K562 (cell line): ENCODE measurements around the gene TMBIM4. TPM values are rescaled to one million over a fixed set of nuclear protein-coding genes. Genes with fewer than 3 reads are reported as not detected.

Experiments used
- ATAC-seq: fragments of 200-7000 bp; cut with Tn5 transposase; 3 replicates; pipeline ENCODE4 v1.9.1; 2020; ENCODE audit warnings: moderate library complexity
- BruUV-seq: library from RNA; stranded (reverse); fragments of 400-500 nt; replicated peaks from 2 replicates; lab custom pipeline; 2021; lab: Mats Ljungman, UMichigan
- CTCF ChIA-PET: fragments of 300-600 bp; formaldehyde crosslinking; extraction: SDS; loops from one replicate; lab custom pipeline; 2021; ENCODE audit warnings: low intra/inter-chr PET ratio; lab: Yijun Ruan, JAX
- POLR2A ChIA-PET: fragments of 300-600, 350-650 bp; sonication (Branson Sonifier 250); formaldehyde crosslinking; extraction: SDS; loops from one replicate; lab custom pipeline; 2021; ENCODE audit warnings: antibody characterized with exemption, inconsistent platforms; lab: Yijun Ruan, JAX
- DNase-seq, 4 experiments: peaks; one replicate each; pipeline versions ENCODE4 v3.0.0 to v3.0.0-alpha.2; 2011 to 2018; ENCODE audit warnings: low spot score in 3 of 4, mixed read lengths in 3 of 4; ENCODE audit errors: extremely low read depth in 1 of 4
- FAIRE-seq: peaks from 2 replicates; lab custom pipeline; 2011; peaks lifted over from hg19 to GRCh38; lab: Jason Lieb, UNC
- H2AFZ ChIP-seq: 2 replicates; pipeline ENCODE4 v1.6.0; 2011; ENCODE audit warnings: low read depth, low read length, control low read depth, inconsistent platforms
- H3K27ac ChIP-seq: fragments of 200-600 bp; 3 replicates; pipeline ENCODE4 v1.8.0; 2011; ENCODE audit warnings: low read depth, mild to moderate bottlenecking, control low read depth, inconsistent platforms, low read length, moderate library complexity, mixed read lengths; ENCODE audit errors: extremely low read depth
- H3K27me3 ChIP-seq, 2 experiments: fragments of 300-600 bp in 1 of 2; 2 replicates in 1 of 2; 3 replicates in 1 of 2; pipeline versions ENCODE4 v1.6.0 to v1.8.0; 2011; ENCODE audit warnings: inconsistent platforms in 2 of 2, low read length in 2 of 2, mild to moderate bottlenecking in 1 of 2, mixed read lengths in 1 of 2, moderate library complexity in 1 of 2; ENCODE audit not compliant: control insufficient read depth in 2 of 2, insufficient read depth in 2 of 2
- H3K36me3 ChIP-seq: fragments of 300-600 bp; 3 replicates; pipeline ENCODE4 v1.8.0; 2011; ENCODE audit warnings: mild to moderate bottlenecking, low read length, inconsistent platforms; ENCODE audit not compliant: control insufficient read depth, insufficient read depth
- H3K4me1 ChIP-seq, 2 experiments: fragments of 200-600 bp in 1 of 2; replicated peaks in 1 of 2; 2 replicates in 1 of 2; 3 replicates in 1 of 2; pipeline versions ENCODE4 v1.5.1 to v1.8.0; 2011; ENCODE audit warnings: inconsistent platforms in 2 of 2, low read length in 2 of 2, mild to moderate bottlenecking in 1 of 2, mixed read lengths in 1 of 2, moderate library complexity in 1 of 2; ENCODE audit not compliant: control insufficient read depth in 2 of 2, insufficient read depth in 2 of 2
- H3K4me2 ChIP-seq: 2 replicates; pipeline ENCODE4 v1.6.1; 2011; ENCODE audit warnings: low read length, control low read depth, inconsistent platforms, mixed read lengths; ENCODE audit not compliant: insufficient read depth
- H3K4me3 ChIP-seq: fragments of 200-600 bp; sonication (generic), shearing (Covaris generic); 2 replicates; pipeline ENCODE4 v1.5.1; 2016; ENCODE audit warnings: control low read depth, inconsistent platforms
- H3K79me2 ChIP-seq: fragments of 200-600 bp; 3 replicates; pipeline ENCODE4 v1.8.0; 2011; ENCODE audit warnings: low read length, inconsistent platforms; ENCODE audit not compliant: control insufficient read depth, insufficient read depth
- H3K9ac ChIP-seq, 2 experiments: 2 replicates each; pipeline versions ENCODE4 v1.6.0 to v1.6.1; 2011; ENCODE audit warnings: low read depth in 2 of 2, low read length in 2 of 2, control low read depth in 1 of 2, inconsistent platforms in 1 of 2, mild to moderate bottlenecking in 1 of 2, mixed read lengths in 1 of 2; ENCODE audit not compliant: insufficient read depth in 1 of 2
- H3K9me1 ChIP-seq: one replicate; pipeline ENCODE4 v1.6.0; 2011; ENCODE audit warnings: inconsistent platforms, mild to moderate bottlenecking, low read length, moderate library complexity; ENCODE audit not compliant: control insufficient read depth, insufficient read depth
- H3K9me3 ChIP-seq: replicated peaks from 2 replicates; pipeline ENCODE4 v1.5.1; 2011; ENCODE audit warnings: low read depth, low read length, inconsistent platforms; ENCODE audit not compliant: control insufficient read depth, insufficient read depth
- H4K20me1 ChIP-seq: replicated peaks from 2 replicates; pipeline ENCODE4 v1.6.1; 2011; ENCODE audit warnings: low read length, inconsistent platforms, mixed read lengths; ENCODE audit not compliant: control insufficient read depth, insufficient read depth
- CEBPG ChIP-seq, 3 experiments: fragments of 200-800 bp in 1 of 3; sonication (Bioruptor generic) in 1 of 3; sonication (generic) in 1 of 3; formaldehyde crosslinking in 1 of 3; IDR thresholded peaks in 2 of 3; conservative IDR thresholded peaks in 1 of 3; 2 replicates each; pipeline versions ENCODE4 v1.6.1 to v1.8.0; 2016 to 2022; ENCODE audit warnings: missing compliant biosample characterization in 2 of 3, missing genetic modification characterization in 2 of 3, mild to moderate bottlenecking in 1 of 3, missing genetic modification reagents in 1 of 3
- COPS2 ChIP-seq: fragments of 450-650 bp; conservative IDR thresholded peaks from 2 replicates; pipeline ENCODE4 v1.6.1; 2016; ENCODE audit warnings: mild to moderate bottlenecking, moderate library complexity
- CXXC5 ChIP-seq: fragments of 250-450 bp; sonication (Bioruptor Pico); IDR thresholded peaks from 2 replicates; pipeline ENCODE4 v1.8.0; 2022; ENCODE audit warnings: inconsistent platforms, mild to moderate bottlenecking, moderate library complexity
- E4F1 ChIP-seq: fragments of 250-450 bp; sonication (Bioruptor Pico); IDR thresholded peaks from 2 replicates; pipeline ENCODE4 v1.5.0; 2021; ENCODE audit warnings: mild to moderate bottlenecking, borderline replicate concordance
- HNRNPK ChIP-seq: fragments of 200-400 bp; formaldehyde crosslinking; IDR thresholded peaks from one replicate; pipeline ENCODE4 v1.6.1; 2018; ENCODE audit warnings: mild to moderate bottlenecking, low read depth, low read length; ENCODE audit not compliant: poor library complexity, severe bottlenecking
- PKNOX1 ChIP-seq: fragments of 450-650 bp; IDR thresholded peaks from 2 replicates; pipeline ENCODE4 v1.6.1; 2016
- PURB ChIP-seq: sonication (generic); formaldehyde crosslinking; IDR thresholded peaks from 2 replicates; pipeline ENCODE4 v1.9.0; 2021; ENCODE audit warnings: low read depth, mild to moderate bottlenecking, missing genetic modification reagents
- THRA ChIP-seq: fragments of 450-650 bp; IDR thresholded peaks from 2 replicates; pipeline ENCODE4 v1.6.1; 2017; ENCODE audit warnings: mild to moderate bottlenecking, moderate library complexity
- XRCC5 ChIP-seq: fragments of 200-400 bp; formaldehyde crosslinking; IDR thresholded peaks from 2 replicates; pipeline ENCODE4 v1.6.1; 2017; ENCODE audit warnings: low read depth, mild to moderate bottlenecking, low read length
- ZNF717 ChIP-seq: fragments of 250-450 bp; sonication (Bioruptor Pico); IDR thresholded peaks from 2 replicates; pipeline ENCODE4 v1.5.0; 2021
- ZNF79 ChIP-seq: fragments of 250-450 bp; sonication (Bioruptor Pico); IDR thresholded peaks from 2 replicates; pipeline ENCODE4 v1.4.0; 2020; ENCODE audit warnings: low read depth, mild to moderate bottlenecking, moderate library complexity
- whole genome bisulfite sequencing: fragments of 100-300 bp; shearing (Covaris generic); methylation state at CpG from one replicate; pipeline ENCODE4 v1.1.6; 2016; ENCODE audit warnings: low coverage, mixed read lengths; ENCODE audit not compliant: insufficient coverage; ENCODE audit errors: missing lambda C conversion rate; 5-methylcytosine and 5-hydroxymethylcytosine counted together
- in situ Hi-C: fragments of 300-500 bp; cut with MboI; formaldehyde crosslinking; loops from 4 replicates; pipeline ENCODE4 v1.15.0; 2018; ENCODE audit warnings: inconsistent platforms, mixed read lengths
- intact Hi-C: fragments of 100-400 bp; cut with micrococcal nuclease; formaldehyde crosslinking; loops from 2 replicates; pipeline ENCODE4 v1.14.2; 2022
- polyA plus RNA-seq, 8 experiments: library from polyadenylated mRNA; depleted of rRNA in 4 of 8; stranded (reverse) in 5 of 8; unstranded in 3 of 8; fragments of >200 nt; fragmentation: Nextera tagmentation in 2 of 8; fragmentation: Illumina TruSeq in 1 of 8; extraction: Ambion mirVana in 2 of 8; extraction: Trizol in 1 of 8; gene quantifications; 2 replicates each; pipeline versions ENCODE4 v1.2.1 to v1.2.3, GENCODE V29; 2011 to 2014; ENCODE audit warnings: inconsistent platforms in 1 of 8, missing spikeins in 1 of 8
- total RNA-seq, 7 experiments: library from RNA; depleted of rRNA in 6 of 7; stranded (reverse); fragments of >200 nt in 6 of 7; fragmentation: Illumina TruSeq in 2 of 7; extraction: Trizol in 2 of 7; gene quantifications; 2 replicates each; pipeline versions ENCODE4 v1.2.1 to v1.2.3, GENCODE V29; 2011 to 2021; ENCODE audit warnings: low replicate concordance in 1 of 7
- TF ChIP-seq, protein P1 (sequence below), 2 experiments: fragments of 200-800 bp in 1 of 2; sonication (Bioruptor generic) in 1 of 2; sonication (generic) in 1 of 2; formaldehyde crosslinking in 1 of 2; IDR thresholded peaks in 1 of 2; conservative IDR thresholded peaks in 1 of 2; 2 replicates each; pipeline versions ENCODE4 v1.5.0 to v1.6.1; 2016 to 2020; ENCODE audit warnings: missing compliant biosample characterization in 1 of 2, missing genetic modification characterization in 1 of 2, missing genetic modification reagents in 1 of 2
- TF ChIP-seq, protein P2 (sequence below): fragments of 250-450 bp; sonication (Bioruptor Pico); IDR thresholded peaks from 2 replicates; pipeline ENCODE4 v1.4.0; 2020; ENCODE audit warnings: mild to moderate bottlenecking, moderate library complexity

The TMBIM4 gene
- total and polyA plus RNA-seq, 9 of the 15 experiments (the other 6 are each of a cell fraction or from before 2014, with no cell fraction given): 18.6 to 272 (median 50.0) TPM

DNA sequence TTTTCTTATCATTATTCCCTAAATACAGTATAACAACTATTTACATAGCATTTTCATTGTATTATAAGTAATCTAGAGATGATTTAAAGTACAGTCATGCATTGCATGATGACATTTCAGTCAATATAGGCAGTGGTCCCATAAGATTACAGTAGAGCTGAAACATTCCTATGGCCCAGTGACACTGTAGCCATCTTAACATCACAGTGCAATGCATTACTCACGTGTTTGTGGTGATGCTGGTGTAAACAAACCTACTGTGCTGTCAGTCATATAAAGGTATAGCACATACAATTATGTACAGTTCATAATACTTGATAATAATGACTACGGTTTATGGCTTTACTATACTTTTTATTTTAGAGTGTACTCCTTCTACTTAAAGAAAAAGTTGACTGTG lies 52.6 kb downstream of the TMBIM4 start:
- no peaks in the 10 kb centered on the region for H3K79me2 ChIP-seq
- no peak overlapping the region for H3K4me3 ChIP-seq
- no peaks in the 10 kb centered on the region for H3K9me3 ChIP-seq
- no peaks in the 10 kb centered on the region for H3K9me1 ChIP-seq
- no peak overlapping the region for H3K27ac ChIP-seq
- no peaks in the 10 kb centered on the region for H4K20me1 ChIP-seq
- H3K9ac ChIP-seq: no peak overlapping the region
- no peak for DNase-seq
- BruUV-seq: no TSS peak
- WGBS: 30% methylated on average over 2 of the region's 2 CpGs
- ATAC-seq: no peak
- ChIA-PET CTCF (no interaction called here), POLR2A (no interaction called here)
- no peaks in the 10 kb centered on the region for H3K27me3 ChIP-seq
- H3K4me2 ChIP-seq: no peak overlapping the region
- no peaks in the 10 kb centered on the region for H3K4me1 ChIP-seq
- H3K36me3 ChIP-seq: peaks cover 13% of the 10 kb centered on the region; the same call in 1 of the 3 replicates
- in situ Hi-C loops: no loop called here
- H2AFZ ChIP-seq: no peak overlapping the region
- intact Hi-C loops: no loop called here
- FAIRE-seq: no peak
- TF ChIP-seq, protein P1, sequence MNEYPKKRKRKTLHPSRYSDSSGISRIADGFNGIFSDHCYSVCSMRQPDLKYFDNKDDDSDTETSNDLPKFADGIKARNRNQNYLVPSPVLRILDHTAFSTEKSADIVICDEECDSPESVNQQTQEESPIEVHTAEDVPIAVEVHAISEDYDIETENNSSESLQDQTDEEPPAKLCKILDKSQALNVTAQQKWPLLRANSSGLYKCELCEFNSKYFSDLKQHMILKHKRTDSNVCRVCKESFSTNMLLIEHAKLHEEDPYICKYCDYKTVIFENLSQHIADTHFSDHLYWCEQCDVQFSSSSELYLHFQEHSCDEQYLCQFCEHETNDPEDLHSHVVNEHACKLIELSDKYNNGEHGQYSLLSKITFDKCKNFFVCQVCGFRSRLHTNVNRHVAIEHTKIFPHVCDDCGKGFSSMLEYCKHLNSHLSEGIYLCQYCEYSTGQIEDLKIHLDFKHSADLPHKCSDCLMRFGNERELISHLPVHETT (CRISPR knock-in tag; conservative IDR thresholded peaks at IDR 0.05 in 1 of 2, IDR thresholded peaks at IDR 0.05 in 1 of 2): no peak
- TF ChIP-seq, protein P2, sequence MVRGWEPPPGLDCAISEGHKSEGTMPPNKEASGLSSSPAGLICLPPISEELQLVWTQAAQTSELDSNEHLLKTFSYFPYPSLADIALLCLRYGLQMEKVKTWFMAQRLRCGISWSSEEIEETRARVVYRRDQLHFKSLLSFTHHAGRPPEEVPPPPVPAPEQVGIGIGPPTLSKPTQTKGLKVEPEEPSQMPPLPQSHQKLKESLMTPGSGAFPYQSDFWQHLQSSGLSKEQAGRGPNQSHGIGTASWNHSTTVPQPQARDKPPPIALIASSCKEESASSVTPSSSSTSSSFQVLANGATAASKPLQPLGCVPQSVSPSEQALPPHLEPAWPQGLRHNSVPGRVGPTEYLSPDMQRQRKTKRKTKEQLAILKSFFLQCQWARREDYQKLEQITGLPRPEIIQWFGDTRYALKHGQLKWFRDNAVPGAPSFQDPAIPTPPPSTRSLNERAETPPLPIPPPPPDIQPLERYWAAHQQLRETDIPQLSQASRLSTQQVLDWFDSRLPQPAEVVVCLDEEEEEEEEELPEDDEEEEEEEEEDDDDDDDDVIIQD: no peak
- no peak for TF ChIP-seq THRA
- TF ChIP-seq CXXC5 (CRISPR knock-in tag): no peak
- no peak for TF ChIP-seq CEBPG (CRISPR knock-in tag; IDR thresholded peaks at IDR 0.05)
- 0 out of 4 replicates have a peak, but pooled peaks of 1 of the 2 experiments have one; percentile 23 for TF ChIP-seq CEBPG (tag; conservative IDR thresholded peaks at IDR 0.05 in 1 of 2, IDR thresholded peaks at IDR 0.05 in 1 of 2)
- no peak for TF ChIP-seq HNRNPK
- no peak for TF ChIP-seq ZNF717 (CRISPR knock-in tag)
- TF ChIP-seq PURB (CRISPR knock-in tag): no peak
- TF ChIP-seq ZNF79 (CRISPR knock-in tag): no peak
- no peak for TF ChIP-seq COPS2
- no peak for TF ChIP-seq XRCC5
- TF ChIP-seq E4F1 (CRISPR knock-in tag): no peak
- 0 out of 2 replicates have a peak, but pooled peaks have one; percentile 9 for TF ChIP-seq PKNOX1
